ENCODE results near the gene HHAT. TPM values are rescaled to one million over a fixed set of nuclear protein-coding genes. Genes with fewer than 3 reads are reported as not detected.

HHAT gene
- polyA plus RNA-seq, 2 of the 4 experiments (the other 2 are of a cell fraction): 3.8 to 4.5 TPM

DNA sequence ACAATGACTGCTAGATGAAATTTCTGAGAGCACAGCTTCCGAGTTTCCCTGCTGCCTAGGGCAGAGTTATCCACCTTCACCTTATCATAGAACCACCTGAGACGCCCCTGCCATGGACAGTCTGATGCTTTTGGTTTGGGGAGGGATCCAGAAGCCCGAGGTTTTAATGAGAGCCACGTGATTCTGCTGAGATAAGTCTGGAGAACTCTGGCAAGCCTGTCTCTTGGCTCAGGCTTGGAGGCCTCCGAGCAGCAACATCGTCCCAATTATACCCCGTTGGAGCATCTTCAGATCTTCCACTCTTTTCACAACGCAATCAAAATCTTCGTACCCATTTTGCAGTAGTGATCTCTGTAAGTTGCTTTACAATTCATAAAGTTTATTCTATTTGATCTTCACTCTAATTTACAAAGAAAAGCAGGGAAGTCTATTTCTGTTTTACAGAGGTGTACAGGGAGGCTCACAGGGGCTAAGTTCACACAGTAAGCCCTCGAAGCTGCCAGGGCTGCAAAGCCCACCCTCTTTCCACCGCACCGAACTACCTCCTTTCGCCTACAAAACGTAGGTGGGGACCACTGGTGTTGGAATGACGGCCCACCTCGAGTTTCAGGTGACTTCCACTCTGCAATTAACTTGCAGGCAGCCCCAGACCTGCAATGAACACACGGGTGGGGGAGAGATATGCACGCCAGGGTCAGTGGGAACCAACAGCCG lies 513 bp upstream of the HHAT start:
- ATAC-seq (peak in 1 of 2 experiments; percentile 9; a peak in 4 of 6 replicates), DNase-seq (ENCODE audit: low read depth in 1 of 2, low spot score in 1 of 2) (no peak), FAIRE-seq (no peak)
- Histone ChIP-seq H3K9me3 (no peaks in the 10 kb centered on the region; the same call in 2 of the 3 replicates), H3K4me2 (peak overlapping the region; percentile 94), H3K4me3 (peak overlapping the region; percentile 60), H3K4me1 (peaks cover 17% of the 10 kb centered on the region; the same call in 2 of the 3 replicates), H3K27ac (peak overlapping the region; percentile 87 to 94)
- WGBS (ENCODE audit: missing lambda C conversion rate): 46% methylated on average over 17 of the region's 19 CpGs
- ChIA-PET CTCF (interaction anchor here (1.3 to 3.7 kb wide), 2 partner anchors 185 to 187 kb away, joined by 3 to 11 read pairs; no protein-coding TSS in a partner anchor), POLR2A (interaction anchor here (0.7 to 2.3 kb wide), 5 partner anchors 11 to 61 kb away, joined by 3 to 11 read pairs (median 3); no protein-coding TSS in a partner anchor)
- TF ChIP-seq RAD21 (conservative IDR thresholded peaks at IDR 0.05 in 1 of 2, IDR thresholded peaks at IDR 0.05 in 1 of 2) (no peak), BHLHE40 (IDR thresholded peaks at IDR 0.05; ENCODE audit: low read depth, low read length) (no peak)

DNA sequence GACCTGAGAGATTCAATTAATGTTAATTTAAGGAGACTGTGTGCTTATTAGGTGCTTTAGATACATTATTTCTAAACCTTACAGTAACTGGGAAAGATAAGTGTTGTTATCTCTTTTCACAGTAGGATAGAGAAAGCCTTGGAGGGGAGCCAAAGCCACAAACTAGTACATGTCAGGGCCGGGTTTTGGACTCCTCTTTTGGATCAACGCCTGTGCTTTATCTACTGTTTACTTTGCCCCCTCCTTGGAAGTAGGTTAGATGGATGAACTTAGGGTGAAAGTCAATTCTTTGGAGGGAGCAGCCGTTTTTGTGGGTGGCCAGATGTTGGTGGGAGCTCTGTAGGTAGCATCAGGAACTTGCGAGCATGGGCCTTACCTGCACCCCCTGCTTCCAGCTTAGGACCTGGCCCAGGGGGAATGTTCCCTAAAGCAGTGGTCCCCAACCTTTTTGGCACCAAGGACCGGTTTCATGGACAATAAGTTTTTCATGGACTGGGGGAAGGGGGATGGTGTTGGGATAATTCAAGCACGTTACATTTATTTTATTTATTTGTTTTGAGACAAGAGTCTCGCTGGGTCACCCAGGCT lies 1.7 kb downstream of the HHAT start:
- no peak for DNase-seq (ENCODE audit: low read depth in 1 of 2, low spot score in 1 of 2)
- CTCF ChIA-PET: interaction anchor here (0.7 to 3.7 kb wide), 4 partner anchors 20 to 187 kb away, joined by 3 to 11 read pairs (median 4); no protein-coding TSS in a partner anchor
- POLR2A ChIA-PET: interaction anchor here (2.3 kb wide), 1 partner anchor 43 kb away, joined by 11 read pairs; no protein-coding TSS in a partner anchor
- Histone ChIP-seq H3K4me3 (no peak overlapping the region), H3K9me3 (no peaks in the 10 kb centered on the region; the same call in 2 of the 3 replicates), H3K27ac (no peak overlapping the region), H3K4me1 (peaks cover 17% of the 10 kb centered on the region; the same call in 2 of the 3 replicates), H3K4me2 (peak overlapping the region; percentile 94; the same call in 2 of the 3 replicates)
- FAIRE-seq: peak; percentile 46
- TF ChIP-seq, protein P1, sequence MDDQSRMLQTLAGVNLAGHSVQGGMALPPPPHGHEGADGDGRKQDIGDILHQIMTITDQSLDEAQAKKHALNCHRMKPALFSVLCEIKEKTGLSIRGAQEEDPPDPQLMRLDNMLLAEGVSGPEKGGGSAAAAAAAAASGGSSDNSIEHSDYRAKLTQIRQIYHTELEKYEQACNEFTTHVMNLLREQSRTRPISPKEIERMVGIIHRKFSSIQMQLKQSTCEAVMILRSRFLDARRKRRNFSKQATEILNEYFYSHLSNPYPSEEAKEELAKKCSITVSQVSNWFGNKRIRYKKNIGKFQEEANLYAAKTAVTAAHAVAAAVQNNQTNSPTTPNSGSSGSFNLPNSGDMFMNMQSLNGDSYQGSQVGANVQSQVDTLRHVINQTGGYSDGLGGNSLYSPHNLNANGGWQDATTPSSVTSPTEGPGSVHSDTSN (IDR thresholded peaks at IDR 0.05): no peak
- TF ChIP-seq CBX8 (IDR thresholded peaks at IDR 0.05): no peak
- TF ChIP-seq ZC3H11A (IDR thresholded peaks at IDR 0.05): no peak
- TF ChIP-seq ZSCAN20 (CRISPR knock-in tag; IDR thresholded peaks at IDR 0.05): no peak
- no peak for TF ChIP-seq NFE2L2 (conservative IDR thresholded peaks at IDR 0.05; ENCODE audit: low read length)
- TF ChIP-seq JUN (IDR thresholded peaks at IDR 0.05): no peak
- TF ChIP-seq, protein P2, sequence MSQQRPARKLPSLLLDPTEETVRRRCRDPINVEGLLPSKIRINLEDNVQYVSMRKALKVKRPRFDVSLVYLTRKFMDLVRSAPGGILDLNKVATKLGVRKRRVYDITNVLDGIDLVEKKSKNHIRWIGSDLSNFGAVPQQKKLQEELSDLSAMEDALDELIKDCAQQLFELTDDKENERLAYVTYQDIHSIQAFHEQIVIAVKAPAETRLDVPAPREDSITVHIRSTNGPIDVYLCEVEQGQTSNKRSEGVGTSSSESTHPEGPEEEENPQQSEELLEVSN (IDR thresholded peaks at IDR 0.05; ENCODE audit: borderline replicate concordance, low read depth): no peak
- TF ChIP-seq, protein P3, sequence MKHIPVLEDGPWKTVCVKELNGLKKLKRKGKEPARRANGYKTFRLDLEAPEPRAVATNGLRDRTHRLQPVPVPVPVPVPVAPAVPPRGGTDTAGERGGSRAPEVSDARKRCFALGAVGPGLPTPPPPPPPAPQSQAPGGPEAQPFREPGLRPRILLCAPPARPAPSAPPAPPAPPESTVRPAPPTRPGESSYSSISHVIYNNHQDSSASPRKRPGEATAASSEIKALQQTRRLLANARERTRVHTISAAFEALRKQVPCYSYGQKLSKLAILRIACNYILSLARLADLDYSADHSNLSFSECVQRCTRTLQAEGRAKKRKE (CRISPR knock-in tag; IDR thresholded peaks at IDR 0.05; ENCODE audit: low read depth): no peak
- no peak for TF ChIP-seq RAD21 (conservative IDR thresholded peaks at IDR 0.05 in 1 of 2, IDR thresholded peaks at IDR 0.05 in 1 of 2)
- no peak for TF ChIP-seq KDM5A (IDR thresholded peaks at IDR 0.05)
- TF ChIP-seq CHD2 (IDR thresholded peaks at IDR 0.05; ENCODE audit: low read length, partially characterized antibody): no peak
- TF ChIP-seq POLR2AphosphoS2 (conservative IDR thresholded peaks at IDR 0.05; ENCODE audit: low read length): no peak
- no peak for ATAC-seq
- WGBS (ENCODE audit: missing lambda C conversion rate): 69% methylated on average over 7 of the region's 7 CpGs

DNA sequence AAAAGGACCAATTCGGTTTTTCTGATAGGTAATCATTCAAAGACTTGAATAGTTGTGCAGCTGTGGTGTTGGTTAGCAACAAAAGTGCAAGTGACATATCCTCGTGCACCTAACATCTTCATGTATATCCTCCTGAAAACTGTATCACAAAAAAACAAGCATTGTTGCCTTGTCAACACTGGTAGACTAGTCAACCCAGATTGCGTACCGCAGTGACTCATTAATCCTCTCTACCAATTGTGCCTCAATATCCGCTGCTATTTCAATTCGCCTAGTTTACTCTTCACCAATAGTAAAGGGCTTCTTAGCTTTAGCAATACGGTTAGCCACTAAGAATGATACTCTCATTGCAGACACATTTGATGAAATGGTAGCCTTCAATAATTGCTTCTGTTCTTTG lies 3.5 kb downstream of the HHAT start:
- 87% methylated on average over 7 of the region's 7 CpGs for WGBS (ENCODE audit: missing lambda C conversion rate)
- ChIA-PET POLR2A (interaction anchor here (2.3 kb wide), 1 partner anchor 42 kb away, joined by 6 read pairs; no protein-coding TSS in a partner anchor), CTCF (interaction anchor here (0.7 to 2.7 kb wide), 4 partner anchors 21 to 188 kb away, joined by 3 to 11 read pairs (median 6); no protein-coding TSS in a partner anchor)
- no peak overlapping the region for H3K4me2 ChIP-seq
- H3K4me3 ChIP-seq: no peak overlapping the region
- FAIRE-seq (no peak), DNase-seq (ENCODE audit: low read depth in 1 of 2, low spot score in 1 of 2) (no peak), ATAC-seq (no peak)
- no peaks in the 10 kb centered on the region for H3K9me3 ChIP-seq
- no peak overlapping the region for H3K27ac ChIP-seq
- H3K4me1 ChIP-seq: peaks cover 17% of the 10 kb centered on the region; the same call in 2 of the 3 replicates
- TF ChIP-seq CBX8 (IDR thresholded peaks at IDR 0.05): no peak
- TF ChIP-seq, protein P4, sequence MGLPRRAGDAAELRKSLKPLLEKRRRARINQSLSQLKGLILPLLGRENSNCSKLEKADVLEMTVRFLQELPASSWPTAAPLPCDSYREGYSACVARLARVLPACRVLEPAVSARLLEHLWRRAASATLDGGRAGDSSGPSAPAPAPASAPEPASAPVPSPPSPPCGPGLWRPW (IDR thresholded peaks at IDR 0.05): no peak
- TF ChIP-seq TFCP2L1 (CRISPR knock-in tag; IDR thresholded peaks at IDR 0.05): no peak
- no peak for TF ChIP-seq MAZ (IDR thresholded peaks at IDR 0.05; ENCODE audit: borderline replicate concordance, low read depth, low read length)
- no peak for TF ChIP-seq HOXB5 (CRISPR knock-in tag; IDR thresholded peaks at IDR 0.05)
- no peak for TF ChIP-seq HEYL (CRISPR knock-in tag; IDR thresholded peaks at IDR 0.05)
- TF ChIP-seq RARB (CRISPR knock-in tag; IDR thresholded peaks at IDR 0.05): no peak
- TF ChIP-seq POLR2AphosphoS2 (conservative IDR thresholded peaks at IDR 0.05; ENCODE audit: low read length): no peak
- TF ChIP-seq POLR2A (IDR thresholded peaks at IDR 0.05; ENCODE audit: low read length): no peak
- TF ChIP-seq EHF (CRISPR knock-in tag; IDR thresholded peaks at IDR 0.05): no peak
- no peak for TF ChIP-seq MYC (IDR thresholded peaks at IDR 0.05; ENCODE audit: borderline replicate concordance, low read length)
- TF ChIP-seq RFX5 (IDR thresholded peaks at IDR 0.05): no peak
- no peak for TF ChIP-seq CEBPB (IDR thresholded peaks at IDR 0.05)
